ENCODE data around the gene PPP1R3F. TPM values are rescaled to one million over a fixed set of nuclear protein-coding genes. Genes with fewer than 3 reads are reported as not detected.

The PPP1R3F gene
- total RNA-seq, 1 donor = 5.6 TPM

GRCh38 chrX:49262603-49263002 is 7.0 kb upstream of the PPP1R3F start:
- no peak overlapping the region for H3K4me3 ChIP-seq (ENCODE audit: low read depth, low read length)
- TF ChIP-seq CTCF (IDR thresholded peaks at IDR 0.05; ENCODE audit: insufficient read depth, low read depth, low read length) = no peak
- DNase-seq (ENCODE audit: low read depth) = no peak

GRCh38 chrX:49263631-49264030 is 6.0 kb upstream of the PPP1R3F start:
- no peak for DNase-seq (ENCODE audit: low read depth)
- no peak for TF ChIP-seq CTCF (IDR thresholded peaks at IDR 0.05; ENCODE audit: insufficient read depth, low read depth, low read length)
- no peak overlapping the region for H3K4me3 ChIP-seq (ENCODE audit: low read depth, low read length)

DNA sequence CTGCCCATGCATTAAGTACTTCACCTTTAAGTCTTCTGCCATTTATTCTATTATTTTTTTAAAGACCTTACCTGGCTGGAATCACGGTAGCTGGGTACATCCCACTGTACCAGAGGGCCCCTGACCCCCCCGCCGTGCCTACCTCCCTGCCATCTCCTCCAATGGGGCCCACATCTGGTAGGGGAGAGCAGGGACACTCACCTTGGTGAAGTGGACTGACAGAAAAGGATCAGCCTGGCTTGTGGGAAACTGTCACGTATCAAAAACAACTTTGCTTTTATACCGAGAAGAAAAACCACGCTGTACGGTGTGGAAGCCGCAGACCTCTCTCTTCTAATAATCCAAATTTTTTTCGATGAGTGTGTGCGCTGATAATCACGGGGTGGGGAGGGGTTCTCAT is 5.1 kb upstream of the PPP1R3F start, which contains the start of gene FOXP3:
FOXP3 (minus strand) TSS at position 251 of the 400 bp plus-strand sequence. CDS start 6,205 bp downstream, outside the sequence.
- H3K4me3 ChIP-seq (ENCODE audit: low read depth, low read length) = no peak within 1 kb of the TSS
- TF ChIP-seq CTCF (IDR thresholded peaks at IDR 0.05; ENCODE audit: insufficient read depth, low read depth, low read length) = no peak
- DNase-seq (ENCODE audit: low read depth) = no peak

- DNase-seq (ENCODE audit: low read depth) = no peak
- H3K4me3 ChIP-seq (ENCODE audit: low read depth, low read length) = no peak overlapping the region
- TF ChIP-seq CTCF (IDR thresholded peaks at IDR 0.05; ENCODE audit: insufficient read depth, low read depth, low read length) = no peak
Measured at GRCh38 chrX:49266523-49267445, 2.8 kb upstream of the PPP1R3F start.

DNA sequence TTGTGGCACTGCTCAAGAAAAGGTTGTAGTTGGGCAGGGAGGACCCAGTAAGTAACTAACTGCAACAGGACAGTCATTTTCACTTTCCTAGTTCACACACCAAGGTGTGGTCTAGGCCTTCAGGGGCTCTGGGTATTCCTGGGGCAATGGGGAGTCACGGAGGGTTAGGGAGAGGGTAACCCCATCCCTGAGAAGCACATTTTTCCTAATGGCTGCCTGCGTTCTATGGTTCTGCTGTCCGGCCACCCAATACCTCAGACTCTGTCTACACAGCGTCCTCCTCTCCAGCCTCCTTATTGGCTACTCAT is 937 bp upstream of the PPP1R3F start:
- no peak for DNase-seq (ENCODE audit: low read depth)
- peak overlapping the region; percentile 60 for H3K4me3 ChIP-seq (ENCODE audit: low read depth, low read length)
- TF ChIP-seq CTCF (IDR thresholded peaks at IDR 0.05; ENCODE audit: insufficient read depth, low read depth, low read length) = no peak

DNA sequence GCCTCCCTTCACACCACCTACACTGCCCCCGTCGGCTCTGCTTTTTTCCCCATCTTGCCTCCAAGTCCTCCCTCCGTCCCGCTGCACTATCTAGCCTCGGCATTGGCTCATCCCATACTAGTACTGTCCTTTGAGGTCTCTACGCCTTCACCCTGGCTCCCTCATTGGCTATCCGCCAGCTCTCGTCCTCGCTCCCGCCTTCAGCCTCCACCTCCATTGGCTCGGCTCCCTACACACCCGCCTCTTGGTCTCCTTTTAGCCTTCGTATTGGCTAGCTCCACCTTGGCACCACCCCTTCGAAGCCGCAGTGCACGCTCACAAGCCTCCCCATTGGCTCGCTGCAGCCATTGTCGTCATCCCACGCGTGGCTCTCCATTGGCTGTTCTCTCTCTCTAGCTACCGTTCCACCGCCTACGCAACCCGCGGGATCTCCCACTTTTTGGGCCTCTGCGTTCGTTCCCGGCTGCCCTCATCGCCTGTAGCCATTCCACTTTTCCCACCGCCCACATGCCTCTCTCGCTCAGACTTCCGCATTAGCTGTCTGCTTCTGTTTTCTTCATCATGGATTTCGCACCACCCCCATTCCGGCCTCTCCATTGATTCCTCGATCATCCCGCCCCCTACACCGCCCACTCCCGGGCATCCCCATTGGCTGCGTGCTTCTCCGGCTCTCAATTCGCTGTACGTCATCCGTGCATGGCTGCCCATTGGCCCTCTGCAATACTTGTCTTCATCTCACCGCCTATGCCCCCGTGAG is 405 bp upstream of the PPP1R3F start:
- peak overlapping the region; percentile 70 for H3K4me3 ChIP-seq (ENCODE audit: low read depth, low read length)
- peak; percentile 98 for DNase-seq (ENCODE audit: low read depth)
- no peak for TF ChIP-seq CTCF (IDR thresholded peaks at IDR 0.05; ENCODE audit: insufficient read depth, low read depth, low read length)

All from fibroblast of villous mesenchyme (primary cell).